ENCODE data around the gene TPO.
"Not testable (repeated sequence)": the region's sequence is repeated elsewhere in the genome, so short reads cannot be mapped to it uniquely, and the experiment has no call there.

Gene TPO

GRCh38 chr2:1502891-1503304 lies 89.6 kb downstream of the TPO start:
- no peak for DNase-seq (ENCODE audit: low spot score)

DNA sequence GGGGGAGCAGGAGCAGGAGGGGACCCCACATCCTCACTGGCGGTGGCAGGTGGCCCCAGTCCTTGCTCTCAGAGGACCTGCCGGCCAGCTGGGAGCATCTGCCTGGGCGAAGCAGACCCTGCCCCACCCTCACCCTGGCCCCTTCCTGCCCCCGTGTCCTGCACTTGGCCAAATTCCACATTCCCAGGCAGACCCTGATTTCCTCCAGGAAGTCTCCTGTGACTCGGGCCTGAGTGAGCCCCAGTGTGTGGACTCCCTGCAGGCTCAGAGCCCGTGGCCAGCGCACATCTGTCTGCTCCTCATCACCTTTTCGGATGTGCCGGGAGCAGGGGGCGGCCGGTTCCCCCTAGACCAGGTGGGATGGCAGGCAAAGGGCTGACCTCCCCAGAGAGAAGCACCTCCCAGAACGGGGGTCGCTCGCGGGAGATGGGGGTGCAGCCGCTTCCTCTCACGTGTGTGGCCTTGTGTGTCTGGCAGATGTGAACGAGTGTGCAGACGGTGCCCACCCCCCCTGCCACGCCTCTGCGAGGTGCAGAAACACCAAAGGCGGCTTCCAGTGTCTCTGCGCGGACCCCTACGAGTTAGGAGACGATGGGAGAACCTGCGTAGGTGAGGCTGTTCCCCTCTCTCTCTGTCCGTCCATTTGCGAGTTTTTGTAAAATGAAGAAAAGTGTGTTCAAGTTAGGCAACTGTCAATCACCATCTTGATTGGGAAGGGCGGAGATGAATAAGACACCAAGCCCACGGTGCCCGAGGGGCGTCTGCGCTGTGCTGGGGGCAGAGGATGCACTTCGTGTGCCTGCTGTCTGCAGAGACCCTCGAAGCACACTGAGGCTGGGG lies 90.4 kb downstream of the TPO start:
- DNase-seq (ENCODE audit: low spot score): no peak

DNA sequence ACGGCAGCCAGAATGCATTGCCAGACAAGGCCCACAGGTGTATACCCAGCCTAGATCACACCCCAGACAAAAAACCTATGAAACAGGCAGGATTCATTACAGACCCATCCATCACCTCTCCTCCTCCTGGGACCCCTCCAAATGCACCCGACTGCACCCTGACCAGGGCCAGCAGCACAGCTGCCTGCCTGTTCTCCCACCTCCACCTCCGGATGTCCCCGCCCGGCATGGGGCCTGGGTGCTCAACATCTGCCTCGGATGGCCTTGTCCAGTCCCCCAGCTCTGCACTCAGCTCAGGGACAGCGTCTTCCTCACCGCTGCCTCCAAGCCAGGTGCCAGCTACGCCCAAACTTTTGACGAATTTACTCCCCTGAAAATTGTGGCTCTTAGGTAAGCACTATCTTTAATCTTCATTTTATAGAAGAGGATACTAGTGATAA lies 91.1 kb downstream of the TPO start:
- no peak for DNase-seq (ENCODE audit: low spot score)

DNA sequence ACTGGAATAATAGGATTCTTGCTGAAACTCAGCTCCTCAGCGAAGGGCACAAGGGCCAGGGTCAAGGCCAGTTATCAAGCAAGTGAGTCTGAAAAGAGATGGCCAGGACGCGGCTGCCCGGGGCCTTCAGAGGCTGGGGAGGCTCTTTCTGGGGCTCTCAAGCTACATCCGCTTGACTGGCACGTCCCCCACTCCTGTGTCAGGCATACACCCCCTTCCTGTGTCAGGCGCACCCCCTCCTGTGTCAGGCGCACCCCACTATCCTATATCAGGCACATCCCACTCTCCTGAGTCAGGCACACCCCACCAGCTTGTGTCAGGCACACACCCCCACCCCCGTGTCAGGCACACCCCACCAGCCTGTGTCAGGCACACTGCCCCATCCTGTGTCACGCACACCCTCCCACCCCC lies 91.8 kb downstream of the TPO start:
- no peak for DNase-seq (ENCODE audit: low spot score)

GRCh38 chr2:1509271-1510065 lies 96.2 kb downstream of the TPO start:
- no peak for DNase-seq (ENCODE audit: low spot score)

GRCh38 chr2:1510176-1510575 lies 96.9 kb downstream of the TPO start:
- DNase-seq (ENCODE audit: low spot score): no peak

- no peak for DNase-seq (ENCODE audit: low spot score)
These were observed 98.2 kb downstream of the TPO start for GRCh38 chr2:1511455-1511854.

DNA sequence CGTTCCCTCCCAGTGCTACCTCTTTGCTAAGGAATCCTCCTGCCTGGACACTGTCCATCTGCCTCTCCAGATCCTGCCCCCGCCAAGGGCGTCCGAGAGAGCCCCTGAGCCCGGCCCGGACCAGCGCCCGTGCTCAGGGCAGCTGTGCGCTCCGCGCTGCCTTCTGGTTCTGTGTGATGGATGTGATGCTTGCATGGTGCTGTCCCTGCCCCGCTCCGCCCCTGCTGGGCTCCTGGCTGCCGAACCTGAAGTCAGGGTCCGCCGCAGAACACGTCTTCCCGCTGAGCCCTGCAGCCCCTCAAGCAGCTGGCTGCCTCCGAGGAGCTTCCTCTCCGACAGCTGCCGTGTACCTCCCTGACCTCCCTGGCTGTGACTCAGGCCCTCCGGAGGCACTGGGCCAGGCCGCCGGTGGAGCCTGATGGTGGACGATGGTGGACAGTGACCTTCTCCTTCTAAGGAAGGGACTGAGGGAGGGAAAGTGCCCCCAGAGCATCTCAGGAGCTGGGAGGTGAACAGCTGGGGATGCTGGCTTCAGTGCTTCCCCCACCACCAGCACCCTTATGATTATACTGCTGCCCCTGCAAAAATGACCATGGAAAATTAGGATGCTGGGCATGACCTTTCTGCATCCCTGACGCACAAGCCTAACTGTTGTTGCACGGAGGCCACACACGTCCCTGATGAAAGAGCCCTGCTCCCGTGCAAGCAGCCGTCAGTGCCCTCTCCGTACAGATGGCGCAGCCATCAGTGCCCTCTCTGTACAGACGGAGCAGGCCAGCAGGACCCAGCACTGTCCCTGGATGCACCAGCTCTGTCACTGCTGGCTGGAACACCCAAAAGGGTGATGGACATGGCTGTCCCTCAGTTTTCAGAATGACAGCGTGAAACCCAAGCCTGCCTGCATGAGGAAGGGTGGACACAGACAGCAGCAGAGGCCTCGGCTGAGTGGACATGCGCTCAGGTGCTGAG lies 99.3 kb downstream of the TPO start:
- no peak for DNase-seq (ENCODE audit: low spot score)

DNA sequence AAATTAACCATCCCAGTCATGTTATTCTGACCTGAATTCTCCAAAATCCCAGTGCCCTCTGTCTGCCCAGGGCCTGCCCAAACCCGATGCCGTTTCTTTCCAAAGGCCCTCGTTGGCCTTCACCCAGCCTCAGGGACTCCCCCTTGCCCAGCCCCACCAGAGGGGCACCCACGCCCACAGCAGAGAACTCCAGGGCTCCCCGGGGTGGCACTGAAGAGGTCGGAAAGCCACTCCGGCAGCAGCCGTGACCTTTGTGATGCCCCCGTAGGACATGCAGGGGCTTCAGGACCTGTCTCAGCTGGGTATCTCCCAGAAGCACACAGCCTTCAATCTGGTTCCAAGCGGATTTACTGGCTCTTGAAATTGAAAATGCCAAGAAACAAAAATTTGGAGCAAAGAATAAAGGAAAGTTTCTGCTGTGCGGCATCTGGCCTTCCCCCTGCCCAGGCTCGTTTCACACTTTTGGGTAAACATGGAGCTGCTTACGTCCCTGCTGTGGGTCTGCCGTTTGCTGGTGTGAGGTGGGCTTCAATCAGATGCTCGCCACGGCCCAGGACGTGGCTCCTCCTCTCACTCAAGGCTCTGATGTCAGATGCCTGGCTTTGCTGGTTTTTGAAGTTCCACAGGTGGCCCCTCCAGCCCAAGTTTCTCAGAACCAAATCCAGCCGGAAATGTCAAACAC lies 101.3 kb downstream of the TPO start:
- DNase-seq (ENCODE audit: low spot score): no peak

DNA sequence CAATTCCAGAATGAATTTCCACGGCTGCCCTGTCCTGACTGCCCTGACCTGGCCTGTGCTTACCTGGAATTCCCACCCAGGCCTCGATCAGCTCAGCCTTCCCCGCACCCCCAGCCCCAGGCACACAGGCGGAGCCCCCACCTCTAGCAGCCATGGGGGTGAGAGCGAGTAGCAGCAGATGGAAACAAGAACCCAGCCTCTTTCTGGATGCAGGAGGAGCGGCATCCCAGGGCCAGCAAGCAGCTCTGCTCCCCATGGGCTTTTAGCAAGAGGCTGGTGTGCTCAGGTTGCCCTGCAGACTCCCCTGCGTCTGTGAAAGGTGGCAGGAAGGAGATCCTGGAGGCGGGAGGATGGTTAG lies 101.8 kb downstream of the TPO start:
- no peak for DNase-seq (ENCODE audit: low spot score)

GRCh38 chr2:1515986-1516797 lies 102.9 kb downstream of the TPO start:
- no peak for DNase-seq (ENCODE audit: low spot score)

DNA sequence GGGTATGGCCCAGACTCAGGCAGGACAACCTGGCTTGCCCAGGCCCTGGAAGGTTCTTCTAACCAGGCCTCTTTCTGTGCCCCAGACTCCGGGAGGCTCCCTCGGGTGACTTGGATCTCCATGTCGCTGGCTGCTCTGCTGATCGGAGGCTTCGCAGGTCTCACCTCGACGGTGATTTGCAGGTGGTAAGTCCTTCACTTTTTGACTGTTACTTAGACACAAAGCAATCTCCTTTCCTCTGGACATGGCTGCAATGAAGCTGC lies 103.5 kb downstream of the TPO start:
- DNase-seq (ENCODE audit: low spot score): no peak

DNA sequence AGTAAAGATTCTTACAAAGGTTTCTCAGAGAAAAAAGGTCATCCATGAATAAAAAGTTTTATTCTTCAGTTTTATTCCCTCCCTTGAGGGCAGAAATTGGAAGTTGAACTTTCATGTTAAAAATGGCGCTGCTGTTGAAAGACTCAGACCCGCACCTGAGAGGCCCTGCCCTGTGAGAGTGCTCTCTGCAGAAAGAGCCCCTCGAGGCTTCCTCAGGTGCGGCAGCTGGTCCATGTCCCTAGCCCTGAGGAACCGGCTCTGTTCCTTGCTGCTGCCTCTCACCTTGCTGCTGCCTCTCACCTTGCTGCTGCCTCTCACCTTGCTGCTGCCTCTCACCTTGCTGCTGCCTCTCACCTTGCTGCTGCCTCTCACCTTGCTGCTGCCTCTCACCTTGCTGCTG lies 104.0 kb downstream of the TPO start:
- DNase-seq (ENCODE audit: low spot score): not testable (repeated sequence)

DNA sequence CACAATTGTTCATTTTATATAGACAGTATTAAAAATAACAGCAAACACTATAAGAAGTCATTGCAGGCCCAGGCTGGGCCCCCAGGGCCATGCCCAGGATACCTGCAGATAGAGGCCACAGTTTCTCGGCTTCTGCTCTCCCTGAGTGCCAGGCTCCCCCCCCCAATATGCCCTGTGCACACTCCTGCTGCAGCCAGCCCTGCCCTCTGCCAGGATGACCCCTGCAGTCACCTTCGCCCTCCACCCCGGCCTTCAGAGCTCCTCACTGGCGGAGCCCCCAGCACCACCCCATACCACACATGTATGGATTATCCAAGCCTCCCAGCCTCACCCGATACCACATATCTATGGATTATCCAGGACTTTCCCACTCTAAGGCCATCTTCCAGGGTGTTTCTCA lies 104.5 kb downstream of the TPO start:
- no peak for DNase-seq (ENCODE audit: low spot score)

DNA sequence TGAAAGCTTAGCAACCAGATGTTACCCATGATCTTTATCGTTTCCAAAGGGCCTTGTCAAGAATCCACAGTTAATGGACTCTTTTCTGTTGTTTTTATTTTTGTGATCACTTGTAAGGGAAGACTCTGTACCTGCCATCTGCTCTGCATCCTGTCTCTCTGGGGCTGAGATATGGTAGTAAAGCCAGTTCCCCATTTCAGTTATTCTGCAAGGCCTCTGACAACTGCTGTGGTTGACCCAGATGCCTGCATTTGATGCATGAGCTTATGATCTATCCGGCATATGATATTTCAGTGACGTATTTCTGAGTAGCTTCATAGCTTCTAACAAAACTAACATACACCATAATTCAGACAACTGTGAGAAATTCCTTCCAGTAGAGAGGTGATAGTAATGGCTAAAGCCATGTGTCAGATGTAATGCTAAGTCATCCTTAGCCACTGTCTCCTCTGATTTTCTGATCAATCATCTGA lies 105.1 kb downstream of the TPO start:
- DNase-seq (ENCODE audit: low spot score): no peak

GRCh38 chr2:1518867-1519530 lies 105.7 kb downstream of the TPO start:
- DNase-seq (ENCODE audit: low spot score): no peak

DNA sequence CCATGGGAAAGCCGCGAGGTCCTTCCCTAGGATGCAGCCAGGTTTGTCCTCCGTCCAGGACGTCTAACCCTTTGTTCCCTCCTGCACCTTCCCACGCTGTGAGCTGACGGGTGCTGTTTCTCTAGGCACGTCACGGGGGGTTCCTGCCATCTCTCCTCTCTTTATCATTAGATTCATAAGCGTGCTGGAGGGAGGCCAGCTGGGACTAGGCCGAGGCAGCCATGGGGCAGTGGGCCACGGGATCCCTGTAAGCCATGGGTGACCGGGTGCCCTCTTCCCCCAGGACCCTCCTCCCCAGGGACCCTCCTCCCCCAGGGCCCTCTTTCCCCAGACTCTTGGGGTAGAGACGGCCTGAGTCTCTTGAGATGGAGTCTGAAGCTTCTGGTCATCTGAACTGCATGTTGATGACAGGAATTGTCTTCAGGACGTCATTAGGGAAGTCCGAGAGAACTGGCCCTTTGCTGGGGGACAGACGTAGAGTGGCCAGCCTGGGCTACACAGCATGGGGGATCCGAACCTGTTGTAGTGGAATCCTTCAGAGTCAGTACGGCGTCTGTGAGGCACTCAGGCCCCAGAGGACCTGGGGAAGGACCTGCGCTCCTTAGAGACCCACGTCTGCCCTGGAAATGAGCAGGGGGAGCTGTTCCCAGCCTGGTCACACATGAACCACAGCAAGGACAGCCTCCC lies 108.1 kb downstream of the TPO start:
- no peak for DNase-seq (ENCODE audit: low spot score)

DNA sequence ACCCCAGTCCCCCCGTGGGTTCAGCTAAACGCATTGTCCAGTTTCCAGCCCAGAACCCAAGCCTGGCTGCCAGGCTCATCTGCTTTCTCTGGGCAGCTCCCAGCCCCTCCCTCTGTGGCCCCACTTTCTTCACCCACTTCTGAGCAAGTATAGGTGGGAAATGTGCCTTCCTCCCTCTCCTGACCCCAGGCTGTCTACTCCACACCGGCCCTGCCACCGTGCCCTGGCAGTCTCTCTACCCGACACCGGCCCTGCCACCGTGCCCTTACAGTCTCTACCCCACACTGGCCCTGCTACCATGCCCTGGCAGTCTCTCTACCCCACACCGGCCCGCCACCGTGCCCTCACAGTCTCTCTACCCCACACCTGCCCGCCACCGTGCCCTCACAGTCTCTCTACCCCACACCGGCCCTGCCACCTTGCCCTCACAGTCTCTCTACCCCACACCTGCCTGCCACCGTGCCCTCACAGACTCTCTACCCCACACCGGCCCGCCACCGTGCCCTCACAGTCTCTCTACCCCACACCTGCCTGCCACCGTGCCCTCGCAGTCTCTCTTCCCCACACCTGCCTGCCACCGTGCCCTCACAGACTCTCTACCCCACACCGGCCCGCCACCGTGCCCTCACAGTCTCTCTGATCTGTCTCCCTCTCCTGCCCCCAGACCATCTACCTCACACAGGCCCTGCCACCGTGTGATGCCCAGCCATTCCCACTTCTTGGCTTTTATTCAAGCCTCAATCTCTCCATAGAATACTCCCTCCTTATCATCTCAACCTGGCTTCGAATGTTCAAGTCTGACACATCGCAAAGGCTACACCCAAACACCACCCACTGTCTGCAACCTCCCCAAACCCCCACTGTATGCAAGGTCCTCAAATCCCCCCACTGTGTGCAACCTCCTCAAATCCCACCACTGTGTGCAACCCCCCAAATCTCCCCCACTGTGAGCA lies 108.9 kb downstream of the TPO start:
- no peak for DNase-seq (ENCODE audit: low spot score)

All from AG08395 (cell line).